Measurements from ENCODE around the gene PTPRD. TPM values are rescaled to one million over a fixed set of nuclear protein-coding genes. Genes with fewer than 3 reads are reported as not detected.

Gene PTPRD
- total and polyA plus RNA-seq, 2 of the 4 experiments (the other 2 are of a cell fraction): 0.07 to 0.18 TPM

- no peak overlapping the region for H4K91ac ChIP-seq (ENCODE audit: insufficient read depth, low read depth, low read length)
- H3K9me1 ChIP-seq (ENCODE audit: insufficient read depth, low read length): no peaks in the 10 kb centered on the region
- H3K4me3 ChIP-seq (ENCODE audit: insufficient read depth, low read depth, low read length): no peak overlapping the region
- no TSS peak for BruUV-seq (replicated peaks)
- TF ChIP-seq BHLHE40 (IDR thresholded peaks at IDR 0.05; ENCODE audit: low read depth, low read length) (no peak), NFE2L2 (IDR thresholded peaks at IDR 0.05; ENCODE audit: low read depth, low read length) (no peak), MAZ (IDR thresholded peaks at IDR 0.05; ENCODE audit: borderline replicate concordance, low read depth, low read length) (no peak), FOS (IDR thresholded peaks at IDR 0.05; ENCODE audit: low read depth, low read length) (no peak), SMC3 (IDR thresholded peaks at IDR 0.05; ENCODE audit: low read depth, low read length) (no peak)
- TF ChIP-seq, protein P1, sequence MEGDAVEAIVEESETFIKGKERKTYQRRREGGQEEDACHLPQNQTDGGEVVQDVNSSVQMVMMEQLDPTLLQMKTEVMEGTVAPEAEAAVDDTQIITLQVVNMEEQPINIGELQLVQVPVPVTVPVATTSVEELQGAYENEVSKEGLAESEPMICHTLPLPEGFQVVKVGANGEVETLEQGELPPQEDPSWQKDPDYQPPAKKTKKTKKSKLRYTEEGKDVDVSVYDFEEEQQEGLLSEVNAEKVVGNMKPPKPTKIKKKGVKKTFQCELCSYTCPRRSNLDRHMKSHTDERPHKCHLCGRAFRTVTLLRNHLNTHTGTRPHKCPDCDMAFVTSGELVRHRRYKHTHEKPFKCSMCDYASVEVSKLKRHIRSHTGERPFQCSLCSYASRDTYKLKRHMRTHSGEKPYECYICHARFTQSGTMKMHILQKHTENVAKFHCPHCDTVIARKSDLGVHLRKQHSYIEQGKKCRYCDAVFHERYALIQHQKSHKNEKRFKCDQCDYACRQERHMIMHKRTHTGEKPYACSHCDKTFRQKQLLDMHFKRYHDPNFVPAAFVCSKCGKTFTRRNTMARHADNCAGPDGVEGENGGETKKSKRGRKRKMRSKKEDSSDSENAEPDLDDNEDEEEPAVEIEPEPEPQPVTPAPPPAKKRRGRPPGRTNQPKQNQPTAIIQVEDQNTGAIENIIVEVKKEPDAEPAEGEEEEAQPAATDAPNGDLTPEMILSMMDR (conservative IDR thresholded peaks at IDR 0.05; ENCODE audit: low read depth, low read length): no peak
- H2AK9ac ChIP-seq (replicated peaks; ENCODE audit: low read depth, low read length, poor library complexity): no peak overlapping the region
- DNase-seq: no peak
- H3K4me2 ChIP-seq (ENCODE audit: low read depth, low read length): no peak overlapping the region
- no peaks in the 10 kb centered on the region for H4K20me1 ChIP-seq (ENCODE audit: insufficient read depth, low read length)
- no peak for ATAC-seq (ENCODE audit: low read depth)
- H3K56ac ChIP-seq (ENCODE audit: extremely low read depth, insufficient read depth, low read length): no peak overlapping the region
- no peaks in the 10 kb centered on the region; the same call in 1 of the 2 replicates for H3K9me3 ChIP-seq (ENCODE audit: control insufficient read depth, insufficient read depth, low read length)
- H3K27ac ChIP-seq (ENCODE audit: insufficient read depth, low read length): no peak overlapping the region
- H2BK20ac ChIP-seq (ENCODE audit: low read depth, low read length): no peak overlapping the region
- no peak overlapping the region for H4K8ac ChIP-seq (ENCODE audit: low read depth in 2 of 2, low read length in 2 of 2)
- no CpG with 5 or more reads among the region's 4 CpGs for WGBS, 2 experiments (ENCODE audit: extremely low coverage in 2 of 2, insufficient read length in 1 of 2)
- no peak overlapping the region for H3K14ac ChIP-seq (replicated peaks; ENCODE audit: low read depth, low read length)
- no peak overlapping the region for H4K5ac ChIP-seq (ENCODE audit: low read depth, low read length)
- H2BK5ac ChIP-seq (ENCODE audit: low read depth, low read length, poor library complexity, severe bottlenecking): no peak overlapping the region
- no peaks in the 10 kb centered on the region for H3K4me1 ChIP-seq (ENCODE audit: control insufficient read depth, insufficient read depth, low read length)
- in situ Hi-C loops (cut with MboI; ENCODE audit: low sequenced_read_pairs) (no loop called here), dilution Hi-C loops (cut with HindIII; ENCODE audit: low sequenced_read_pairs, unreplicated experiment) (no loop called here), intact Hi-C loops (cut with micrococcal nuclease) (no loop called here)
- H3K4ac ChIP-seq (ENCODE audit: low read depth, low read length): no peak overlapping the region
- no peaks in the 10 kb centered on the region for H3K79me1 ChIP-seq (ENCODE audit: low read depth in 1 of 2, low read length in 2 of 2)
- H2AK5ac ChIP-seq (ENCODE audit: low read depth, low read length): no peak overlapping the region
- no peak overlapping the region for H3K9ac ChIP-seq (ENCODE audit: low read depth, low read length)
- no peaks in the 10 kb centered on the region for H3K27me3 ChIP-seq (ENCODE audit: control insufficient read depth, insufficient read depth, low read length)
- CTCF ChIA-PET: no interaction called here
- POLR2A ChIA-PET (ENCODE audit: unreplicated experiment): no interaction called here
- H3K23ac ChIP-seq (ENCODE audit: low read depth, low read length): no peak overlapping the region
- no peak overlapping the region for H2AFZ ChIP-seq (replicated peaks; ENCODE audit: low read length, poor library complexity)
- no peak overlapping the region for H2BK15ac ChIP-seq (ENCODE audit: low read depth, low read length)
- H3K18ac ChIP-seq (ENCODE audit: low read depth, low read length): no peak overlapping the region
- no peak overlapping the region for H2BK120ac ChIP-seq (ENCODE audit: low read depth, low read length)
- no peaks in the 10 kb centered on the region for H3K36me3 ChIP-seq (ENCODE audit: control insufficient read depth, insufficient read depth, low read length)
Measured at GRCh38 chr9:8348756-8349155, 2264.0 kb downstream of the PTPRD start.
